IMR-90 (cell line): ENCODE results near the gene SHB. TPM values are rescaled to one million over a fixed set of nuclear protein-coding genes. Genes with fewer than 3 reads are reported as not detected.
A peak's percentile ranks its signal among the peaks of the same experiment; 100 is the strongest.

ENCODE experiments used
- ATAC-seq: fragments of 200-7000 bp; cut with Tn5 transposase; 2 replicates; pipeline ENCODE4 v1.9.1; 2020; ENCODE audit warnings: low read depth, mild to moderate bottlenecking, moderate library complexity
- BruUV-seq: library from RNA; stranded (reverse); fragments of 400-500 nt; replicated peaks from 2 replicates; lab custom pipeline; 2021; lab: Mats Ljungman, UMichigan
- CTCF ChIA-PET: fragments of 300-600 bp; formaldehyde crosslinking; extraction: SDS; loops from one replicate; lab custom pipeline; 2021; ENCODE audit warnings: antibody characterized with exemption; lab: Yijun Ruan, JAX
- POLR2A ChIA-PET: fragments of 300-600 bp; sonication (Branson Sonifier 250); formaldehyde crosslinking; loops from one replicate; lab custom pipeline; 2022; ENCODE audit warnings: antibody characterized with exemption; ENCODE audit not compliant: unreplicated experiment; lab: Charles Lee
- DNase-seq: peaks from one replicate; pipeline ENCODE4 v3.0.0; 2013
- H2AFZ ChIP-seq: replicated peaks from 2 replicates; pipeline ENCODE3; 2013; ENCODE audit warnings: low read length, mild to moderate bottlenecking; ENCODE audit not compliant: poor library complexity
- H2AK5ac ChIP-seq: 2 replicates; pipeline ENCODE4 v1.6.1; 2013; ENCODE audit warnings: low read depth, low read length, inconsistent platforms
- H2AK9ac ChIP-seq: replicated peaks from 2 replicates; pipeline ENCODE3; 2013; ENCODE audit warnings: mild to moderate bottlenecking, low read depth, low read length, moderate library complexity; ENCODE audit not compliant: poor library complexity
- H2BK120ac ChIP-seq: 2 replicates; pipeline ENCODE4 v1.6.1; 2013; ENCODE audit warnings: low read depth, low read length, inconsistent platforms
- H2BK15ac ChIP-seq: 3 replicates; pipeline ENCODE4 v1.6.1; 2013; ENCODE audit warnings: low read depth, low read length, inconsistent platforms
- H2BK20ac ChIP-seq: 2 replicates; pipeline ENCODE4 v1.6.1; 2013; ENCODE audit warnings: low read depth, mild to moderate bottlenecking, inconsistent platforms, low read length, moderate library complexity
- H2BK5ac ChIP-seq: 2 replicates; pipeline ENCODE4 v1.6.1; 2013; ENCODE audit warnings: mild to moderate bottlenecking, low read depth, low read length, inconsistent platforms; ENCODE audit not compliant: poor library complexity, severe bottlenecking
- H3K14ac ChIP-seq: replicated peaks from 2 replicates; pipeline ENCODE4 v1.6.1; 2013; ENCODE audit warnings: low read depth, low read length, inconsistent platforms
- H3K18ac ChIP-seq: 2 replicates; pipeline ENCODE4 v1.6.1; 2013; ENCODE audit warnings: low read depth, low read length, control low read depth
- H3K23ac ChIP-seq: 2 replicates; pipeline ENCODE4 v1.6.1; 2013; ENCODE audit warnings: low read depth, low read length, inconsistent platforms
- H3K27ac ChIP-seq: 2 replicates; pipeline ENCODE4 v1.5.1; 2013; ENCODE audit warnings: mild to moderate bottlenecking, control low read depth, low read length; ENCODE audit not compliant: insufficient read depth
- H3K27me3 ChIP-seq: 2 replicates; pipeline ENCODE4 v1.6.1; 2013; ENCODE audit warnings: low read length; ENCODE audit not compliant: control insufficient read depth, insufficient read depth
- H3K36me3 ChIP-seq: 2 replicates; pipeline ENCODE4 v1.6.1; 2013; ENCODE audit warnings: low read length, mixed read lengths; ENCODE audit not compliant: control insufficient read depth, insufficient read depth
- H3K4ac ChIP-seq: 2 replicates; pipeline ENCODE4 v1.6.1; 2013; ENCODE audit warnings: low read depth, low read length, inconsistent platforms
- H3K4me1 ChIP-seq: 2 replicates; pipeline ENCODE4 v1.6.1; 2013; ENCODE audit warnings: low read length, mixed read lengths; ENCODE audit not compliant: control insufficient read depth, insufficient read depth
- H3K4me2 ChIP-seq: 2 replicates; pipeline ENCODE4 v1.6.1; 2013; ENCODE audit warnings: low read depth, mild to moderate bottlenecking, control low read depth, low read length, moderate library complexity
- H3K4me3 ChIP-seq: 2 replicates; pipeline ENCODE4 v1.5.1; 2013; ENCODE audit warnings: low read depth, mild to moderate bottlenecking, control low read depth, low read length, moderate library complexity; ENCODE audit not compliant: insufficient read depth
- H3K56ac ChIP-seq: 2 replicates; pipeline ENCODE4 v1.6.1; 2013; ENCODE audit warnings: low read length, inconsistent platforms; ENCODE audit not compliant: insufficient read depth; ENCODE audit errors: extremely low read depth
- H3K79me1 ChIP-seq, 2 experiments: 2 replicates each; pipeline ENCODE4 v1.6.1; 2013; ENCODE audit warnings: low read length in 2 of 2, inconsistent platforms in 1 of 2, low read depth in 1 of 2
- H3K9ac ChIP-seq: 2 replicates; pipeline ENCODE4 v1.6.1; 2013; ENCODE audit warnings: low read depth, low read length, control low read depth
- H3K9me1 ChIP-seq: 2 replicates; pipeline ENCODE4 v1.6.1; 2013; ENCODE audit warnings: low read length, inconsistent platforms; ENCODE audit not compliant: insufficient read depth
- H3K9me3 ChIP-seq: 2 replicates; pipeline ENCODE4 v1.6.1; 2013; ENCODE audit warnings: low read length; ENCODE audit not compliant: control insufficient read depth, insufficient read depth
- H4K20me1 ChIP-seq: 2 replicates; pipeline ENCODE4 v1.6.1; 2013; ENCODE audit warnings: low read length, inconsistent platforms; ENCODE audit not compliant: insufficient read depth
- H4K5ac ChIP-seq: 2 replicates; pipeline ENCODE4 v1.6.1; 2013; ENCODE audit warnings: mild to moderate bottlenecking, low read depth, low read length, control low read depth
- H4K8ac ChIP-seq, 2 experiments: 2 replicates each; pipeline ENCODE4 v1.6.1; 2013; ENCODE audit warnings: low read depth in 2 of 2, low read length in 2 of 2, control low read depth in 1 of 2, inconsistent platforms in 1 of 2
- H4K91ac ChIP-seq: 2 replicates; pipeline ENCODE4 v1.6.1; 2013; ENCODE audit warnings: low read depth, low read length, inconsistent platforms; ENCODE audit not compliant: insufficient read depth
- BHLHE40 ChIP-seq: fragments of 150-350 bp; IDR thresholded peaks from 2 replicates; pipeline ENCODE4 v1.6.1; 2016; ENCODE audit warnings: mild to moderate bottlenecking, low read depth, low read length
- CHD1 ChIP-seq: IDR thresholded peaks from 2 replicates; pipeline ENCODE4 v1.6.1; 2012; ENCODE audit warnings: low read depth, low read length, improper control_type of control experiment
- MAZ ChIP-seq: IDR thresholded peaks from 2 replicates; pipeline ENCODE4 v1.6.1; 2012; ENCODE audit warnings: low read depth, mild to moderate bottlenecking, low read length, improper control_type of control experiment, moderate library complexity, borderline replicate concordance
- POLR2A ChIP-seq: IDR thresholded peaks from 2 replicates; pipeline ENCODE4 v1.6.1; 2012; ENCODE audit warnings: mild to moderate bottlenecking, low read depth, low read length
- RAD21 ChIP-seq: IDR thresholded peaks from 2 replicates; pipeline ENCODE4 v1.6.1; 2012; ENCODE audit warnings: low read length, improper control_type of control experiment
- RCOR1 ChIP-seq: IDR thresholded peaks from 2 replicates; pipeline ENCODE4 v1.6.1; 2012; ENCODE audit warnings: mild to moderate bottlenecking, low read length, improper control_type of control experiment; ENCODE audit not compliant: insufficient replicate concordance
- USF2 ChIP-seq: fragments of 150-350 bp; IDR thresholded peaks from 2 replicates; pipeline ENCODE4 v1.6.1; 2017; ENCODE audit warnings: mild to moderate bottlenecking, antibody characterized with exemption, low read length, low read depth
- WGBS, 2 experiments: methylation state at CpG; one replicate each; pipeline versions ENCODE4 v1.1.5 to v1.1.7; 2013; ENCODE audit warnings: missing lambda C conversion rate in 2 of 2; ENCODE audit not compliant: insufficient read length in 1 of 2; ENCODE audit errors: extremely low coverage in 2 of 2; 5-methylcytosine and 5-hydroxymethylcytosine counted together
- dilution Hi-C: fragments of 300-500 bp; cut with HindIII; formaldehyde crosslinking; loops from one replicate; pipeline ENCODE4 v1.14.3; 2018; ENCODE audit warnings: low sequenced_read_pairs; ENCODE audit not compliant: unreplicated experiment
- in situ Hi-C: fragments of 300-500 bp; cut with MboI; formaldehyde crosslinking; loops from 3 replicates; pipeline ENCODE4 v1.14.3; 2019; ENCODE audit warnings: low sequenced_read_pairs, inconsistent platforms, mixed read lengths
- intact Hi-C: fragments of 100-400 bp; cut with micrococcal nuclease; formaldehyde crosslinking; loops from 2 replicates; pipeline ENCODE4 v1.10.0; 2022
- polyA plus RNA-seq, 3 experiments: library from polyadenylated mRNA; depleted of rRNA; stranded (reverse); fragments of >200 nt; gene quantifications; 2 replicates each; pipeline ENCODE4 v1.2.3, GENCODE V29; 2012; ENCODE audit warnings: low replicate concordance in 1 of 3
- total RNA-seq: library from RNA; depleted of rRNA; stranded (reverse); fragments of >200 nt; gene quantifications from 2 replicates; pipeline ENCODE4 v1.2.3, GENCODE V29; 2012

SHB gene
- total and polyA plus RNA-seq, 2 of the 4 experiments (the other 2 are of a cell fraction): 6.1 to 20.4 TPM

DNA sequence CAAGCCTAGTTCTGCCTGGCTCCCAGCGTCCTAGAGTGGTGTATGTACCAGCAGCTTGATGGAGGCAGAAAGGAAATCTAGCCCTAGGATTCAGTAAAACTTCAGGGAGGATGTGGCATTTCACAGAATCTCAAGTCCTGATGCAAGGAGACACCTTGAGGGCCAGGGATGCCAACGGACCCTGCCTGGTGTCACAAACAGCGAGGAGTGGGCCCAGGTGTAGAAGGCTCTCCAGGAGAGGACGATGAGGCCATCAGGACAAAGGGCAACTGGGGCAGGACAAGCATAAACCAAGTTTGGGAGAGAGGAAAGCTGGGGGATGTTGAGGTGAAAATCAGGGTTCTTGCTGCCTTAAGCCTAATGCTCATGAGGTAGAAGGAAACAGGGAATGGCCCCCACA lies 83.0 kb downstream of the SHB start:
- H4K20me1 ChIP-seq: peaks cover 60% of the 10 kb centered on the region
- H3K4me1 ChIP-seq: peaks cover 22% of the 10 kb centered on the region
- TF ChIP-seq USF2 (no peak), POLR2A (no peak), MAZ (no peak), BHLHE40 (no peak), CHD1 (no peak), RCOR1 (no peak), RAD21 (no peak)

More for the DNA sequence above, 83.0 kb downstream of the SHB start:
- in situ Hi-C loops: no loop called here
- no peaks in the 10 kb centered on the region for H3K9me3 ChIP-seq
- no peak overlapping the region for H2BK20ac ChIP-seq
- no peak overlapping the region for H3K9ac ChIP-seq
- H3K4me3 ChIP-seq: no peak overlapping the region
- WGBS, 2 experiments: 95% methylated on average over 3 of the region's 4 CpGs; no CpG with 5 or more reads in 1 of the 2 experiments
- H4K8ac ChIP-seq: peak overlapping the region in 1 of 2 experiments; percentile 9; a peak in 1 of 4 replicates
- no peak overlapping the region for H3K56ac ChIP-seq
- dilution Hi-C loops: no loop called here
- no TSS peak for BruUV-seq
- 0 out of 2 replicates have a peak overlapping the region, but pooled peaks have one; percentile 19 for H4K91ac ChIP-seq
- H3K36me3 ChIP-seq: peaks cover 12% of the 10 kb centered on the region; the same call in 1 of the 2 replicates
- CTCF ChIA-PET: no interaction called here
- no peak overlapping the region for H2BK120ac ChIP-seq
- DNase-seq: no peak
- H3K4me2 ChIP-seq: no peak overlapping the region
- POLR2A ChIA-PET: no interaction called here
- H3K9me1 ChIP-seq: peaks cover 53% of the 10 kb centered on the region
- peak overlapping the region; percentile 14; the same call in 1 of the 2 replicates for H3K27ac ChIP-seq
- H3K79me1 ChIP-seq: peaks cover 49 to 98% of the 10 kb centered on the region in 2 experiments
- intact Hi-C loops: no loop called here
- 0 out of 2 replicates have a peak overlapping the region, but pooled peaks have one; percentile 55 for H3K4ac ChIP-seq
- H3K23ac ChIP-seq: peak overlapping the region; percentile 24; the same call in 1 of the 2 replicates
- 0 out of 3 replicates have a peak overlapping the region, but pooled peaks have one; percentile 25 for H2BK15ac ChIP-seq
- H3K14ac ChIP-seq: no peak overlapping the region
- no peak overlapping the region for H3K18ac ChIP-seq
- ATAC-seq: no peak
- no peak overlapping the region for H2AFZ ChIP-seq
- H4K5ac ChIP-seq: no peak overlapping the region
- peak overlapping the region; percentile 72; the same call in 1 of the 2 replicates for H2AK5ac ChIP-seq
- no peaks in the 10 kb centered on the region for H3K27me3 ChIP-seq
- no peak overlapping the region for H2AK9ac ChIP-seq
- H2BK5ac ChIP-seq: peak overlapping the region; percentile 1
